GM23338 (cell line): ENCODE results near the gene NXPE4.

Experiments
- CREB1 ChIP-seq: fragments of 250-450 bp; sonication (Bioruptor Pico); IDR thresholded peaks from 2 replicates; pipeline ENCODE4 v1.5.0; 2020; ENCODE audit warnings: low read depth, mild to moderate bottlenecking, moderate library complexity
- EZH2 ChIP-seq: fragments of 200-600 bp; sonication (generic); IDR thresholded peaks from one replicate; pipeline ENCODE4 v1.8.0; 2017; ENCODE audit warnings: antibody characterized with exemption, mild to moderate bottlenecking, low read depth; ENCODE audit not compliant: unreplicated experiment
- EZH2phosphoT487 ChIP-seq: fragments of 200-600 bp; sonication (generic); IDR thresholded peaks from one replicate; pipeline ENCODE4 v1.8.1; 2018; ENCODE audit warnings: antibody characterized with exemption; ENCODE audit not compliant: unreplicated experiment
- JUNB ChIP-seq: IDR thresholded peaks from one replicate; pipeline ENCODE4 v1.6.1; 2016; ENCODE audit warnings: antibody characterized with exemption; ENCODE audit not compliant: unreplicated experiment
- POLR2AphosphoS5 ChIP-seq: IDR thresholded peaks from 2 replicates; pipeline ENCODE4 v1.6.1; 2016; ENCODE audit warnings: antibody characterized with exemption, low read depth
- STAT1 ChIP-seq: IDR thresholded peaks from one replicate; pipeline ENCODE4 v1.6.1; 2016; ENCODE audit warnings: antibody characterized with exemption; ENCODE audit not compliant: unreplicated experiment
- ZNF114 ChIP-seq: fragments of 250-450 bp; sonication (Bioruptor Pico); IDR thresholded peaks from 2 replicates; pipeline ENCODE4 v1.5.0; 2020; ENCODE audit warnings: mild to moderate bottlenecking, moderate library complexity
- ZNF331 ChIP-seq: fragments of 250-450 bp; sonication (Bioruptor Pico); IDR thresholded peaks from 2 replicates; pipeline ENCODE4 v1.5.0; 2020; ENCODE audit warnings: low read depth, mild to moderate bottlenecking, moderate library complexity
- TF ChIP-seq, protein P1 (sequence below), 2 experiments: fragments of 200-600 bp in 1 of 2; sonication (generic) in 1 of 2; conservative IDR thresholded peaks; 2 replicates each; pipeline versions ENCODE4 v1.5.1 to v1.6.1; 2016 to 2017; ENCODE audit warnings: antibody characterized with exemption in 2 of 2, low read depth in 2 of 2, mild to moderate bottlenecking in 2 of 2, moderate library complexity in 1 of 2
- TF ChIP-seq, protein P2 (sequence below): IDR thresholded peaks from one replicate; pipeline ENCODE4 v1.6.1; 2018; ENCODE audit warnings: antibody characterized with exemption; ENCODE audit not compliant: unreplicated experiment
- TF ChIP-seq, protein P3 (sequence below): IDR thresholded peaks from 2 replicates; pipeline ENCODE4 v1.6.1; 2016; ENCODE audit warnings: antibody characterized with exemption
- TF ChIP-seq, protein P4 (sequence below): fragments of 250-450 bp; sonication (Bioruptor Pico); IDR thresholded peaks from 2 replicates; pipeline ENCODE4 v1.5.0; 2020; ENCODE audit warnings: mild to moderate bottlenecking, moderate library complexity

DNA sequence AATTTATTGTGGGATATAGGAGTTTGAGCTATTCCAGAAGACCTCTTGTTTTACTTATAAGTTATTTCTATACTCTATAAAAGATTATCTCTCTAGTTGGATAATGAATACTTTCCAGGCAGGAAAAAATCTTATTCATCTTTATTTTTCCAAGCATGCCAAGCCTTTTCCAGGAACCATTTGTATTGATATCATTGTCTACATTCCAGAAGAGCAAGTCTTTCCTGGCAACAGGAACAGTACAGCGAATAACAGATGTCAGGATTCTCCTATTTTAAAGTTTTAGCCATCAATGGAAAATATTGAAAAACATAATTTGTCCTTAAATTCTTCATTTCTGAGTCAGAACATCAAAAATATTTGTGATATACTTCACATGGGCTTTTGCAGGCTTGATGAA is 30.8 kb downstream of the NXPE4 start:
- TF ChIP-seq EZH2 (no peak), JUNB (no peak), POLR2AphosphoS5 (no peak), EZH2phosphoT487 (no peak), CREB1 (no peak), STAT1 (no peak), ZNF114 (no peak), ZNF331 (CRISPR knock-in tag) (no peak)
- TF ChIP-seq, protein P1, sequence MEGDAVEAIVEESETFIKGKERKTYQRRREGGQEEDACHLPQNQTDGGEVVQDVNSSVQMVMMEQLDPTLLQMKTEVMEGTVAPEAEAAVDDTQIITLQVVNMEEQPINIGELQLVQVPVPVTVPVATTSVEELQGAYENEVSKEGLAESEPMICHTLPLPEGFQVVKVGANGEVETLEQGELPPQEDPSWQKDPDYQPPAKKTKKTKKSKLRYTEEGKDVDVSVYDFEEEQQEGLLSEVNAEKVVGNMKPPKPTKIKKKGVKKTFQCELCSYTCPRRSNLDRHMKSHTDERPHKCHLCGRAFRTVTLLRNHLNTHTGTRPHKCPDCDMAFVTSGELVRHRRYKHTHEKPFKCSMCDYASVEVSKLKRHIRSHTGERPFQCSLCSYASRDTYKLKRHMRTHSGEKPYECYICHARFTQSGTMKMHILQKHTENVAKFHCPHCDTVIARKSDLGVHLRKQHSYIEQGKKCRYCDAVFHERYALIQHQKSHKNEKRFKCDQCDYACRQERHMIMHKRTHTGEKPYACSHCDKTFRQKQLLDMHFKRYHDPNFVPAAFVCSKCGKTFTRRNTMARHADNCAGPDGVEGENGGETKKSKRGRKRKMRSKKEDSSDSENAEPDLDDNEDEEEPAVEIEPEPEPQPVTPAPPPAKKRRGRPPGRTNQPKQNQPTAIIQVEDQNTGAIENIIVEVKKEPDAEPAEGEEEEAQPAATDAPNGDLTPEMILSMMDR (conservative IDR thresholded peaks at IDR 0.05; ENCODE audit: low read depth in 2 of 2) = no peak
- TF ChIP-seq, protein P2, sequence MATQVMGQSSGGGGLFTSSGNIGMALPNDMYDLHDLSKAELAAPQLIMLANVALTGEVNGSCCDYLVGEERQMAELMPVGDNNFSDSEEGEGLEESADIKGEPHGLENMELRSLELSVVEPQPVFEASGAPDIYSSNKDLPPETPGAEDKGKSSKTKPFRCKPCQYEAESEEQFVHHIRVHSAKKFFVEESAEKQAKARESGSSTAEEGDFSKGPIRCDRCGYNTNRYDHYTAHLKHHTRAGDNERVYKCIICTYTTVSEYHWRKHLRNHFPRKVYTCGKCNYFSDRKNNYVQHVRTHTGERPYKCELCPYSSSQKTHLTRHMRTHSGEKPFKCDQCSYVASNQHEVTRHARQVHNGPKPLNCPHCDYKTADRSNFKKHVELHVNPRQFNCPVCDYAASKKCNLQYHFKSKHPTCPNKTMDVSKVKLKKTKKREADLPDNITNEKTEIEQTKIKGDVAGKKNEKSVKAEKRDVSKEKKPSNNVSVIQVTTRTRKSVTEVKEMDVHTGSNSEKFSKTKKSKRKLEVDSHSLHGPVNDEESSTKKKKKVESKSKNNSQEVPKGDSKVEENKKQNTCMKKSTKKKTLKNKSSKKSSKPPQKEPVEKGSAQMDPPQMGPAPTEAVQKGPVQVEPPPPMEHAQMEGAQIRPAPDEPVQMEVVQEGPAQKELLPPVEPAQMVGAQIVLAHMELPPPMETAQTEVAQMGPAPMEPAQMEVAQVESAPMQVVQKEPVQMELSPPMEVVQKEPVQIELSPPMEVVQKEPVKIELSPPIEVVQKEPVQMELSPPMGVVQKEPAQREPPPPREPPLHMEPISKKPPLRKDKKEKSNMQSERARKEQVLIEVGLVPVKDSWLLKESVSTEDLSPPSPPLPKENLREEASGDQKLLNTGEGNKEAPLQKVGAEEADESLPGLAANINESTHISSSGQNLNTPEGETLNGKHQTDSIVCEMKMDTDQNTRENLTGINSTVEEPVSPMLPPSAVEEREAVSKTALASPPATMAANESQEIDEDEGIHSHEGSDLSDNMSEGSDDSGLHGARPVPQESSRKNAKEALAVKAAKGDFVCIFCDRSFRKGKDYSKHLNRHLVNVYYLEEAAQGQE = no peak
- TF ChIP-seq, protein P3, sequence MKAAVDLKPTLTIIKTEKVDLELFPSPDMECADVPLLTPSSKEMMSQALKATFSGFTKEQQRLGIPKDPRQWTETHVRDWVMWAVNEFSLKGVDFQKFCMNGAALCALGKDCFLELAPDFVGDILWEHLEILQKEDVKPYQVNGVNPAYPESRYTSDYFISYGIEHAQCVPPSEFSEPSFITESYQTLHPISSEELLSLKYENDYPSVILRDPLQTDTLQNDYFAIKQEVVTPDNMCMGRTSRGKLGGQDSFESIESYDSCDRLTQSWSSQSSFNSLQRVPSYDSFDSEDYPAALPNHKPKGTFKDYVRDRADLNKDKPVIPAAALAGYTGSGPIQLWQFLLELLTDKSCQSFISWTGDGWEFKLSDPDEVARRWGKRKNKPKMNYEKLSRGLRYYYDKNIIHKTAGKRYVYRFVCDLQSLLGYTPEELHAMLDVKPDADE = no peak
- TF ChIP-seq, protein P4, sequence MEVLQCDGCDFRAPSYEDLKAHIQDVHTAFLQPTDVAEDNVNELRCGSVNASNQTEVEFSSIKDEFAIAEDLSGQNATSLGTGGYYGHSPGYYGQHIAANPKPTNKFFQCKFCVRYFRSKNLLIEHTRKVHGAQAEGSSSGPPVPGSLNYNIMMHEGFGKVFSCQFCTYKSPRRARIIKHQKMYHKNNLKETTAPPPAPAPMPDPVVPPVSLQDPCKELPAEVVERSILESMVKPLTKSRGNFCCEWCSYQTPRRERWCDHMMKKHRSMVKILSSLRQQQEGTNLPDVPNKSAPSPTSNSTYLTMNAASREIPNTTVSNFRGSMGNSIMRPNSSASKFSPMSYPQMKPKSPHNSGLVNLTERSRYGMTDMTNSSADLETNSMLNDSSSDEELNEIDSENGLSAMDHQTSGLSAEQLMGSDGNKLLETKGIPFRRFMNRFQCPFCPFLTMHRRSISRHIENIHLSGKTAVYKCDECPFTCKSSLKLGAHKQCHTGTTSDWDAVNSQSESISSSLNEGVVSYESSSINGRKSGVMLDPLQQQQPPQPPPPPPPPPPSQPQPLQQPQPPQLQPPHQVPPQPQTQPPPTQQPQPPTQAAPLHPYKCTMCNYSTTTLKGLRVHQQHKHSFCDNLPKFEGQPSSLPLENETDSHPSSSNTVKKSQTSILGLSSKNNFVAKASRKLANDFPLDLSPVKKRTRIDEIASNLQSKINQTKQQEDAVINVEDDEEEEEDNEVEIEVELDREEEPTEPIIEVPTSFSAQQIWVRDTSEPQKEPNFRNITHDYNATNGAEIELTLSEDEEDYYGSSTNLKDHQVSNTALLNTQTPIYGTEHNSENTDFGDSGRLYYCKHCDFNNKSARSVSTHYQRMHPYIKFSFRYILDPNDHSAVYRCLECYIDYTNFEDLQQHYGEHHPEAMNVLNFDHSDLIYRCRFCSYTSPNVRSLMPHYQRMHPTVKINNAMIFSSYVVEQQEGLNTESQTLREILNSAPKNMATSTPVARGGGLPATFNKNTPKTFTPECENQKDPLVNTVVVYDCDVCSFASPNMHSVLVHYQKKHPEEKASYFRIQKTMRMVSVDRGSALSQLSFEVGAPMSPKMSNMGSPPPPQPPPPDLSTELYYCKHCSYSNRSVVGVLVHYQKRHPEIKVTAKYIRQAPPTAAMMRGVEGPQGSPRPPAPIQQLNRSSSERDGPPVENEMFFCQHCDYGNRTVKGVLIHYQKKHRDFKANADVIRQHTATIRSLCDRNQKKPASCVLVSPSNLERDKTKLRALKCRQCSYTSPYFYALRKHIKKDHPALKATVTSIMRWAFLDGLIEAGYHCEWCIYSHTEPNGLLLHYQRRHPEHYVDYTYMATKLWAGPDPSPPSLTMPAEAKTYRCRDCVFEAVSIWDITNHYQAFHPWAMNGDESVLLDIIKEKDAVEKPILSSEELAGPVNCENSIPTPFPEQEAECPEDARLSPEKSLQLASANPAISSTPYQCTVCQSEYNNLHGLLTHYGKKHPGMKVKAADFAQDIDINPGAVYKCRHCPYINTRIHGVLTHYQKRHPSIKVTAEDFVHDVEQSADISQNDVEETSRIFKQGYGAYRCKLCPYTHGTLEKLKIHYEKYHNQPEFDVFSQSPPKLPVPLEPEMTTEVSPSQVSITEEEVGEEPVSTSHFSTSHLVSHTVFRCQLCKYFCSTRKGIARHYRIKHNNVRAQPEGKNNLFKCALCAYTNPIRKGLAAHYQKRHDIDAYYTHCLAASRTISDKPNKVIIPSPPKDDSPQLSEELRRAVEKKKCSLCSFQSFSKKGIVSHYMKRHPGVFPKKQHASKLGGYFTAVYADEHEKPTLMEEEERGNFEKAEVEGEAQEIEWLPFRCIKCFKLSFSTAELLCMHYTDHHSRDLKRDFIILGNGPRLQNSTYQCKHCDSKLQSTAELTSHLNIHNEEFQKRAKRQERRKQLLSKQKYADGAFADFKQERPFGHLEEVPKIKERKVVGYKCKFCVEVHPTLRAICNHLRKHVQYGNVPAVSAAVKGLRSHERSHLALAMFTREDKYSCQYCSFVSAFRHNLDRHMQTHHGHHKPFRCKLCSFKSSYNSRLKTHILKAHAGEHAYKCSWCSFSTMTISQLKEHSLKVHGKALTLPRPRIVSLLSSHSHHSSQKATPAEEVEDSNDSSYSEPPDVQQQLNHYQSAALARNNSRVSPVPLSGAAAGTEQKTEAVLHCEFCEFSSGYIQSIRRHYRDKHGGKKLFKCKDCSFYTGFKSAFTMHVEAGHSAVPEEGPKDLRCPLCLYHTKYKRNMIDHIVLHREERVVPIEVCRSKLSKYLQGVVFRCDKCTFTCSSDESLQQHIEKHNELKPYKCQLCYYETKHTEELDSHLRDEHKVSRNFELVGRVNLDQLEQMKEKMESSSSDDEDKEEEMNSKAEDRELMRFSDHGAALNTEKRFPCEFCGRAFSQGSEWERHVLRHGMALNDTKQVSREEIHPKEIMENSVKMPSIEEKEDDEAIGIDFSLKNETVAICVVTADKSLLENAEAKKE (CRISPR knock-in tag) = no peak
